ENCODE data around the gene SLC66A3. TPM values are rescaled to one million over a fixed set of nuclear protein-coding genes. Genes with fewer than 3 reads are reported as not detected.

Gene SLC66A3
- total RNA-seq, 1 donor from 2014 or later, result 16.0 TPM

- intact Hi-C loops (cut with micrococcal nuclease), result loop anchor here (1.0 kb wide), 1 partner anchor 211 kb away; no protein-coding TSS in a partner anchor
Observed at GRCh38 chr2:11133936-11134320, 21.3 kb upstream of the SLC66A3 start.

GRCh38 chr2:11134349-11134748, 20.9 kb upstream of the SLC66A3 start:
- intact Hi-C loops (cut with micrococcal nuclease), result no loop called here

- intact Hi-C loops (cut with micrococcal nuclease), result no loop called here
Observed at GRCh38 chr2:11140492-11140891, 14.8 kb upstream of the SLC66A3 start.

- intact Hi-C loops (cut with micrococcal nuclease), result no loop called here
Observed at GRCh38 chr2:11141319-11141718, 13.9 kb upstream of the SLC66A3 start.

GRCh38 chr2:11142330-11142729, 12.9 kb upstream of the SLC66A3 start:
- intact Hi-C loops (cut with micrococcal nuclease), result no loop called here

- intact Hi-C loops (cut with micrococcal nuclease), result no loop called here
Observed at GRCh38 chr2:11142987-11143386, 12.3 kb upstream of the SLC66A3 start.

GRCh38 chr2:11144077-11144737, 11.1 kb upstream of the SLC66A3 start:
- intact Hi-C loops (cut with micrococcal nuclease), result no loop called here

- intact Hi-C loops (cut with micrococcal nuclease), result no loop called here
Observed at GRCh38 chr2:11144738-11145079, 10.6 kb upstream of the SLC66A3 start.

- intact Hi-C loops (cut with micrococcal nuclease), result no loop called here
Observed at GRCh38 chr2:11145350-11145749, 9.9 kb upstream of the SLC66A3 start.

GRCh38 chr2:11146076-11146475, 9.2 kb upstream of the SLC66A3 start:
- intact Hi-C loops (cut with micrococcal nuclease), result no loop called here

GRCh38 chr2:11147263-11147662, 8.0 kb upstream of the SLC66A3 start:
- intact Hi-C loops (cut with micrococcal nuclease), result no loop called here

GRCh38 chr2:11152591-11152990, 2.7 kb upstream of the SLC66A3 start:
- intact Hi-C loops (cut with micrococcal nuclease), result no loop called here

- intact Hi-C loops (cut with micrococcal nuclease), result loop anchor here (2.0 kb wide), 2 partner anchors 49 to 705 kb away; partner anchors contain the start of gene ODC1
Observed at GRCh38 chr2:11154016-11154922, 998 bp upstream of the SLC66A3 start.

GRCh38 chr2:11154923-11155380, 315 bp upstream of the SLC66A3 start:
- intact Hi-C loops (cut with micrococcal nuclease), result loop anchor here (1.0 to 5.0 kb wide), 12 partner anchors 25 to 1733 kb away; partner anchors contain the start of genes CPSF3, E2F6, HPCAL1 and ITGB1BP1

- intact Hi-C loops (cut with micrococcal nuclease), result loop anchor here (1.0 to 5.0 kb wide), 3 partner anchors 594 to 1734 kb away; partner anchors contain the start of genes CPSF3, HPCAL1 and ITGB1BP1
Observed at GRCh38 chr2:11156396-11157075, 1.3 kb downstream of the SLC66A3 start.

- intact Hi-C loops (cut with micrococcal nuclease), result loop anchor here (5.0 kb wide), 2 partner anchors 855 to 1735 kb away; partner anchors contain the start of genes CPSF3, HPCAL1 and ITGB1BP1
Observed at GRCh38 chr2:11157296-11157695, 2.0 kb downstream of the SLC66A3 start.

GRCh38 chr2:11157731-11158130, 2.5 kb downstream of the SLC66A3 start:
- intact Hi-C loops (cut with micrococcal nuclease), result loop anchor here (5.0 kb wide), 2 partner anchors 855 to 1735 kb away; partner anchors contain the start of genes CPSF3, HPCAL1 and ITGB1BP1

- intact Hi-C loops (cut with micrococcal nuclease), result loop anchor here (5.0 kb wide), 2 partner anchors 857 to 1737 kb away; partner anchors contain the start of genes CPSF3, HPCAL1 and ITGB1BP1
Observed at GRCh38 chr2:11158916-11159573, 3.8 kb downstream of the SLC66A3 start.

- intact Hi-C loops (cut with micrococcal nuclease), result loop anchor here (5.0 kb wide), 2 partner anchors 857 to 1737 kb away; partner anchors contain the start of genes CPSF3, HPCAL1 and ITGB1BP1
Observed at GRCh38 chr2:11159574-11160170, 4.4 kb downstream of the SLC66A3 start.

GRCh38 chr2:11160256-11160655, 5.0 kb downstream of the SLC66A3 start:
- intact Hi-C loops (cut with micrococcal nuclease), result no loop called here

All from T-helper 1 cell treated with Interleukin-12 subunit alpha and Interleukin-12 subunit beta and Interleukin-4 antibody, amounts not matched to agents 30 ng/mL and 1 ng/mL, for 36 hours (primary cell).